ENCODE data around the gene SMURF2. TPM values are rescaled to one million over a fixed set of nuclear protein-coding genes. Genes with fewer than 3 reads are reported as not detected.

SMURF2 gene
- total RNA-seq, 1 donor: 15.3 TPM

- DNase-seq (ENCODE audit: low read depth in 2 of 3, low spot score in 2 of 3): no peak
Measured at GRCh38 chr17:64546716-64547115, 115.4 kb downstream of the SMURF2 start.

- DNase-seq (ENCODE audit: low read depth in 2 of 3, low spot score in 2 of 3): no peak
Measured at GRCh38 chr17:64544742-64545141, 117.4 kb downstream of the SMURF2 start.

GRCh38 chr17:64540118-64540776 lies 121.9 kb downstream of the SMURF2 start:
- no peak for DNase-seq (ENCODE audit: low read depth in 2 of 3, low spot score in 2 of 3)

GRCh38 chr17:64538508-64539130 lies 123.5 kb downstream of the SMURF2 start:
- peak in 1 of 3 donors; percentile 9 for DNase-seq (ENCODE audit: low read depth in 2 of 3, low spot score in 2 of 3)

- DNase-seq (ENCODE audit: low read depth in 2 of 3, low spot score in 2 of 3): no peak
Measured at GRCh38 chr17:64537488-64537887, 124.6 kb downstream of the SMURF2 start.

- no peak for DNase-seq (ENCODE audit: low read depth in 2 of 3, low spot score in 2 of 3)
Measured at GRCh38 chr17:64536913-64537312, 125.2 kb downstream of the SMURF2 start.

- DNase-seq (ENCODE audit: low read depth in 2 of 3, low spot score in 2 of 3): no peak
Measured at GRCh38 chr17:64535357-64535756, 126.8 kb downstream of the SMURF2 start.

- peak in 2 of 3 donors; percentile 11 to 26 for DNase-seq (ENCODE audit: low read depth in 2 of 3, low spot score in 2 of 3)
Measured at GRCh38 chr17:64534187-64534586, 127.9 kb downstream of the SMURF2 start.

- DNase-seq (ENCODE audit: low read depth in 2 of 3, low spot score in 2 of 3): no peak
Measured at GRCh38 chr17:64533784-64534183, 128.3 kb downstream of the SMURF2 start.

GRCh38 chr17:64532409-64532808 lies 129.7 kb downstream of the SMURF2 start:
- DNase-seq (ENCODE audit: low read depth in 2 of 3, low spot score in 2 of 3): no peak

- no peak for DNase-seq (ENCODE audit: low read depth in 2 of 3, low spot score in 2 of 3)
Measured at GRCh38 chr17:64531955-64532371, 130.1 kb downstream of the SMURF2 start.

- no peak for DNase-seq (ENCODE audit: low read depth in 2 of 3, low spot score in 2 of 3)
Measured at GRCh38 chr17:64529221-64529620, 132.9 kb downstream of the SMURF2 start.

GRCh38 chr17:64527914-64528313 lies 134.2 kb downstream of the SMURF2 start:
- no peak for DNase-seq (ENCODE audit: low read depth in 2 of 3, low spot score in 2 of 3)

GRCh38 chr17:64520359-64520758 lies 141.7 kb downstream of the SMURF2 start:
- DNase-seq (ENCODE audit: low read depth in 2 of 3, low spot score in 2 of 3): no peak

- DNase-seq (ENCODE audit: low read depth in 2 of 3, low spot score in 2 of 3): no peak
Measured at GRCh38 chr17:64519601-64520000, 142.5 kb downstream of the SMURF2 start.

GRCh38 chr17:64515829-64516228 lies 146.3 kb downstream of the SMURF2 start:
- no peak for DNase-seq (ENCODE audit: low read depth in 2 of 3, low spot score in 2 of 3)

GRCh38 chr17:64515419-64515818 lies 146.7 kb downstream of the SMURF2 start:
- no peak for DNase-seq (ENCODE audit: low read depth in 2 of 3, low spot score in 2 of 3)

- no peak for DNase-seq (ENCODE audit: low read depth in 2 of 3, low spot score in 2 of 3)
Measured at GRCh38 chr17:64509179-64509578, 152.9 kb downstream of the SMURF2 start.

- no peak for DNase-seq (ENCODE audit: low read depth in 2 of 3, low spot score in 2 of 3)
Measured at GRCh38 chr17:64508683-64509082, 153.4 kb downstream of the SMURF2 start.

GRCh38 chr17:64507413-64507782 lies 154.7 kb downstream of the SMURF2 start:
- peak in 2 of 3 donors; percentile 65 to 89 for DNase-seq (ENCODE audit: low read depth in 2 of 3, low spot score in 2 of 3)

- DNase-seq (ENCODE audit: low read depth in 2 of 3, low spot score in 2 of 3): peak; percentile 96 to 98 (median 96)
Measured at GRCh38 chr17:64506576-64507412, 155.3 kb downstream of the SMURF2 start, which contains the start of gene CEP95. Gene CEP95, plus strand, starts transcription at chr17:64506977. Its CDS starts 121 bp downstream, at chr17:64507098.

All from hematopoietic multipotent progenitor cell (in vitro differentiated cells).